ENCODE measurements around the gene DUSP11.
"Not testable (repeated sequence)": the region's sequence is repeated elsewhere in the genome, so short reads cannot be mapped to it uniquely, and the experiment has no call there.

DUSP11 gene

GRCh38 chr2:73717695-73718094, 62.2 kb downstream of the DUSP11 start:
- DNase-seq (ENCODE audit: low read depth), result not testable (repeated sequence)

DNA sequence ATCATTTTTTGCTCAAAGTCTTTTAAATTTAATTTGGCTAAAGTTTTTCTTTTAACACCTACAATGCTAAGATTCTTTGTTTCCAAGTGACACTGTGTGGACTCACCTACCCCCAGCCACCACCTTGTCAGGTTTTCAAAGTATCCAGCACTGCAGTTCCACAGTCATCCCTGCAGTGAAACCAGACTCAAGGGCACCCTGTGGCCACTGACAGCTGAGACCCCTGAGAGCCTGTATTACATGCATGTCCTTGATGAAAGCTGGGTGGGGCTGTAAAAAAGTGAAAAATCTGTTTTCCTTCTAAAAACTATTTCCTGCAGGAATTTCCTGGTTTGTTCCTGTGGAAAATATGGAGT, 62.7 kb downstream of the DUSP11 start:
- no peak for DNase-seq (ENCODE audit: low read depth)

GRCh38 chr2:73716543-73717250, 63.2 kb downstream of the DUSP11 start:
- no peak for DNase-seq (ENCODE audit: low read depth)

GRCh38 chr2:73714091-73714490, 65.8 kb downstream of the DUSP11 start:
- DNase-seq (ENCODE audit: low read depth), result no peak
